ENCODE measurements around the gene VWDE. TPM values are rescaled to one million over a fixed set of nuclear protein-coding genes. Genes with fewer than 3 reads are reported as not detected.

VWDE gene
- total and polyA plus RNA-seq, 8 donors: 0.06 to 19.3 (median 1.4) TPM; not detected in 3

GRCh38 chr7:12291870-12292269 is 111.8 kb downstream of the VWDE start:
- TF ChIP-seq EP300 (IDR thresholded peaks at IDR 0.05) (no peak), POLR2AphosphoS5 (IDR thresholded peaks at IDR 0.05) (no peak), POLR2A (IDR thresholded peaks at IDR 0.05) (no peak)
- TF ChIP-seq, protein P1, sequence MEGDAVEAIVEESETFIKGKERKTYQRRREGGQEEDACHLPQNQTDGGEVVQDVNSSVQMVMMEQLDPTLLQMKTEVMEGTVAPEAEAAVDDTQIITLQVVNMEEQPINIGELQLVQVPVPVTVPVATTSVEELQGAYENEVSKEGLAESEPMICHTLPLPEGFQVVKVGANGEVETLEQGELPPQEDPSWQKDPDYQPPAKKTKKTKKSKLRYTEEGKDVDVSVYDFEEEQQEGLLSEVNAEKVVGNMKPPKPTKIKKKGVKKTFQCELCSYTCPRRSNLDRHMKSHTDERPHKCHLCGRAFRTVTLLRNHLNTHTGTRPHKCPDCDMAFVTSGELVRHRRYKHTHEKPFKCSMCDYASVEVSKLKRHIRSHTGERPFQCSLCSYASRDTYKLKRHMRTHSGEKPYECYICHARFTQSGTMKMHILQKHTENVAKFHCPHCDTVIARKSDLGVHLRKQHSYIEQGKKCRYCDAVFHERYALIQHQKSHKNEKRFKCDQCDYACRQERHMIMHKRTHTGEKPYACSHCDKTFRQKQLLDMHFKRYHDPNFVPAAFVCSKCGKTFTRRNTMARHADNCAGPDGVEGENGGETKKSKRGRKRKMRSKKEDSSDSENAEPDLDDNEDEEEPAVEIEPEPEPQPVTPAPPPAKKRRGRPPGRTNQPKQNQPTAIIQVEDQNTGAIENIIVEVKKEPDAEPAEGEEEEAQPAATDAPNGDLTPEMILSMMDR (IDR thresholded peaks at IDR 0.05): no peak
- WGBS, 5 donors: 68 to 96% (median 85%) methylated on average over 1 of the region's 1 CpG
- H3K4me1 ChIP-seq: no peaks in the 10 kb centered on the region
- no peak for DNase-seq
- H3K4me3 ChIP-seq: no peak overlapping the region
- intact Hi-C loops (cut with DNase I; ENCODE audit: low total_unique reads): no loop called here
- H3K36me3 ChIP-seq: no peaks in the 10 kb centered on the region
- H3K27ac ChIP-seq: no peak overlapping the region
- peaks cover 4 to 36% (median 20%) of the 10 kb centered on the region in 4 donors for H3K9me3 ChIP-seq
- H3K27me3 ChIP-seq: no peaks in the 10 kb centered on the region

- no peak for TF ChIP-seq EP300 (IDR thresholded peaks at IDR 0.05)
- WGBS, 5 donors: 80 to 97% (median 93%) methylated on average over 1 of the region's 1 CpG
- intact Hi-C loops (cut with DNase I; ENCODE audit: low total_unique reads): no loop called here
- H3K9me3 ChIP-seq: peaks cover 4 to 36% (median 20%) of the 10 kb centered on the region in 4 donors
- no peak overlapping the region for H3K27ac ChIP-seq
- DNase-seq: no peak
- H3K36me3 ChIP-seq: no peaks in the 10 kb centered on the region
- H3K27me3 ChIP-seq: no peaks in the 10 kb centered on the region
- no peak overlapping the region for H3K4me3 ChIP-seq
- no peaks in the 10 kb centered on the region for H3K4me1 ChIP-seq
Measured at GRCh38 chr7:12290761-12291160, 112.9 kb downstream of the VWDE start.

DNA sequence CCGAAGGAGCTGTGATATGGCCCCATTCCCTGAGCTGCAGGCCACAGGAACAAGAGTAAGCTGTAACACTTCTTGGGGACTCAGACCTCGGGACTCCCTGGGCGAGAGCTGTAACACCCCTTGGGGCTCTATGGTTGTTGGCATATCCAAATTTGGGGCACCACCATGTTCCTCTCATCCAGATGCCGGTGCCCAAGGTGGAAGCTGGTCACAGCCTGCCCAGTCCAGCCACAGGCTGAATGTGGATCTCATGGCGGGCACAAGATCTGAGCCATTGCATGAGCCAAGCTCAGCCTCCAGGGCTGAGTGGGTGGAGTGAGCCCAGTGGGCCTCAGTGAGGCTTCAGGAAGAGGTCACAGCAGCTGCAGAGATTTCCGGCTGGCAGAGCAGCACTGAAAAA is 113.7 kb downstream of the VWDE start:
- Histone ChIP-seq H3K27me3 (no peaks in the 10 kb centered on the region), H3K27ac (no peak overlapping the region), H3K36me3 (no peaks in the 10 kb centered on the region), H3K4me3 (no peak overlapping the region), H3K4me1 (no peaks in the 10 kb centered on the region), H3K9me3 (peaks cover 4 to 36% (median 20%) of the 10 kb centered on the region in 4 donors)
- DNase-seq: no peak
- TF ChIP-seq, protein P1 (IDR thresholded peaks at IDR 0.05): no peak
- TF ChIP-seq POLR2AphosphoS5 (IDR thresholded peaks at IDR 0.05) (no peak), EP300 (IDR thresholded peaks at IDR 0.05) (no peak), POLR2A (IDR thresholded peaks at IDR 0.05) (no peak)
- intact Hi-C loops (cut with DNase I; ENCODE audit: low total_unique reads): no loop called here
- 74 to 89% (median 77%) methylated on average over 5 to 6 of the region's 6 CpGs for WGBS, 5 donors

DNA sequence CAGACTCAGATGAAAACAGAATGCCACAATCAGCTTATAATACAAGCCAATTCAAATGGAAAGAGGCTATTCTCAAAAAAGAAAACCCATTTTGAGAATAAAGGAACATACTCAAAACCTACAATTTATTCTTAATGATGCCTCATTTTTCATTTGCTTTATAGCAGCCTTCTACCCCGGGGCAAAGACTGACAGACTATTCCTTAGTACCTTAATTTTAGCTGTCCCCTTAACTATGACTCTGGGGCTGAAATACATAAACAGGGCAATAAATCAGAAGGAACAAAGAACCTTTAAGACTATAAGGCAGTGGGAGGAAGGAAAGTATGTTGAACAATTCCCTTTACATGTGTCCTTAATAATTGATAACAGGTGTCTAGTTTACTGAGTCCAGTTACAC is 115.8 kb downstream of the VWDE start:
- no peak for DNase-seq
- Histone ChIP-seq H3K27ac (no peak overlapping the region), H3K4me3 (no peak overlapping the region), H3K36me3 (no peaks in the 10 kb centered on the region), H3K27me3 (no peaks in the 10 kb centered on the region), H3K4me1 (no peaks in the 10 kb centered on the region), H3K9me3 (peaks cover 4 to 33% (median 20%) of the 10 kb centered on the region in 4 donors)
- 39 to 74% (median 57%) methylated on average over 1 of the region's 1 CpG for WGBS, 5 donors
- intact Hi-C loops (cut with DNase I; ENCODE audit: low total_unique reads): no loop called here
- TF ChIP-seq POLR2AphosphoS5 (IDR thresholded peaks at IDR 0.05) (no peak), POLR2A (IDR thresholded peaks at IDR 0.05) (no peak), EP300 (IDR thresholded peaks at IDR 0.05) (no peak)
- TF ChIP-seq, protein P1 (IDR thresholded peaks at IDR 0.05): no peak

GRCh38 chr7:12281038-12281437 is 122.6 kb downstream of the VWDE start:
- DNase-seq: no peak
- TF ChIP-seq EP300 (IDR thresholded peaks at IDR 0.05) (no peak), POLR2A (IDR thresholded peaks at IDR 0.05) (no peak), POLR2AphosphoS5 (IDR thresholded peaks at IDR 0.05) (no peak)
- TF ChIP-seq, protein P1 (IDR thresholded peaks at IDR 0.05): no peak
- Histone ChIP-seq H3K4me1 (no peaks in the 10 kb centered on the region), H3K36me3 (no peaks in the 10 kb centered on the region), H3K9me3 (peaks cover 0 to 14% (median 1%) of the 10 kb centered on the region in 4 donors), H3K27me3 (no peaks in the 10 kb centered on the region), H3K4me3 (no peak overlapping the region), H3K27ac (no peak overlapping the region)
- 54 to 77% (median 69%) methylated on average over 1 of the region's 1 CpG for WGBS, 5 donors
- intact Hi-C loops (cut with DNase I; ENCODE audit: low total_unique reads): no loop called here

Measured in stomach (tissue), 9 donors.